Activated CD4-positive, alpha-beta T cell treated with anti-CD3 and anti-CD28 coated beads, Interleukin-2, amount 10 ng/mL, durations not matched to agents 7 days and 5 days (primary cell): ENCODE data around the gene IZUMO4. TPM values are rescaled to one million over a fixed set of nuclear protein-coding genes. Genes with fewer than 3 reads are reported as not detected.
"Not testable (repeated sequence)": the region's sequence is repeated elsewhere in the genome, so short reads cannot be mapped to it uniquely, and the experiment has no call there.

ENCODE experiments used
- CTCF ChIA-PET: fragments of 350-600 bp; sonication (Branson Sonifier 250); formaldehyde crosslinking; loops from one replicate; lab custom pipeline; 2021; ENCODE audit warnings: antibody characterized with exemption; lab: Charles Lee
- POLR2A ChIA-PET: fragments of 350-600 bp; sonication (Branson Sonifier 250); formaldehyde crosslinking; loops from one replicate; lab custom pipeline; 2021; ENCODE audit warnings: antibody characterized with exemption; lab: Charles Lee
- DNase-seq: peaks from one replicate; pipeline ENCODE4 v3.0.0-alpha.2; 2020
- H3K27ac Mint-ChIP-seq: one replicate; pipeline ENCODE4 v1.8.0; 2021; ENCODE audit warnings: mild to moderate bottlenecking, moderate library complexity, mixed read lengths
- H3K27me3 Mint-ChIP-seq: one replicate; pipeline ENCODE4 v1.8.0; 2021; ENCODE audit warnings: mixed read lengths
- H3K36me3 Mint-ChIP-seq: one replicate; pipeline ENCODE4 v1.8.0; 2021; ENCODE audit warnings: low read depth, mixed read lengths
- H3K4me1 Mint-ChIP-seq: one replicate; pipeline ENCODE4 v1.8.0; 2021; ENCODE audit warnings: mixed read lengths
- H3K4me3 Mint-ChIP-seq: one replicate; pipeline ENCODE4 v1.8.0; 2021; ENCODE audit warnings: mild to moderate bottlenecking, moderate library complexity, mixed read lengths
- H3K9me3 Mint-ChIP-seq: one replicate; pipeline ENCODE4 v1.8.0; 2021; ENCODE audit warnings: mixed read lengths
- total RNA-seq, 2 experiments: library from RNA; stranded (reverse); gene quantifications; one replicate each; pipeline ENCODE4 v1.2.3, GENCODE V29; 2021

Gene IZUMO4
- total RNA-seq, 2 experiments from 2014 or later, result 7.5 to 9.9 TPM

- DNase-seq, result no peak
- no peaks in the 10 kb centered on the region for H3K27me3 Mint-ChIP-seq
- CTCF ChIA-PET, result no interaction called here
Measured at GRCh38 chr19:2129486-2129885, 32.8 kb downstream of the IZUMO4 start.

GRCh38 chr19:2129892-2130770 is 33.4 kb downstream of the IZUMO4 start:
- H3K4me3 Mint-ChIP-seq, result no peak overlapping the region
- H3K9me3 Mint-ChIP-seq, result no peaks in the 10 kb centered on the region
- peaks cover 24% of the 10 kb centered on the region for H3K36me3 Mint-ChIP-seq
- H3K4me1 Mint-ChIP-seq, result no peaks in the 10 kb centered on the region
- H3K27ac Mint-ChIP-seq, result no peak overlapping the region
- POLR2A ChIA-PET, result no interaction called here
- no peaks in the 10 kb centered on the region for H3K27me3 Mint-ChIP-seq
- DNase-seq, result no peak
- CTCF ChIA-PET, result no interaction called here

More at GRCh38 chr19:2129486-2129885, 32.8 kb downstream of the IZUMO4 start:
- POLR2A ChIA-PET, result no interaction called here
- Mint-ChIP-seq H3K36me3 (peaks cover 24% of the 10 kb centered on the region), H3K9me3 (no peaks in the 10 kb centered on the region), H3K4me3 (no peak overlapping the region), H3K4me1 (no peaks in the 10 kb centered on the region), H3K27ac (no peak overlapping the region)

- H3K4me3 Mint-ChIP-seq, H3K4me1 Mint-ChIP-seq, H3K9me3 Mint-ChIP-seq, H3K27me3 Mint-ChIP-seq, DNase-seq, POLR2A ChIA-PET, H3K27ac Mint-ChIP-seq: not testable (repeated sequence)
- CTCF ChIA-PET, result interaction anchor here (0.6 to 0.9 kb wide), 2 partner anchors 25 to 346 kb away, joined by 3 read pairs; no protein-coding TSS in a partner anchor
- H3K36me3 Mint-ChIP-seq, result peaks cover 26% of the 10 kb centered on the region
Measured at GRCh38 chr19:2131012-2131975, 34.6 kb downstream of the IZUMO4 start.

GRCh38 chr19:2132191-2132590 is 35.5 kb downstream of the IZUMO4 start:
- no peak for DNase-seq
- ChIA-PET CTCF (interaction anchor here (0.6 to 0.9 kb wide), 2 partner anchors 24 to 345 kb away, joined by 3 read pairs; no protein-coding TSS in a partner anchor), POLR2A (no interaction called here)
- H3K9me3 Mint-ChIP-seq, result no peaks in the 10 kb centered on the region
- no peaks in the 10 kb centered on the region for H3K4me1 Mint-ChIP-seq
- peaks cover 26% of the 10 kb centered on the region for H3K36me3 Mint-ChIP-seq
- H3K27ac Mint-ChIP-seq, result no peak overlapping the region
- no peaks in the 10 kb centered on the region for H3K27me3 Mint-ChIP-seq
- no peak overlapping the region for H3K4me3 Mint-ChIP-seq

GRCh38 chr19:2132731-2133490 is 36.2 kb downstream of the IZUMO4 start:
- Mint-ChIP-seq H3K27me3 (no peaks in the 10 kb centered on the region), H3K4me3 (no peak overlapping the region), H3K4me1 (no peaks in the 10 kb centered on the region), H3K9me3 (no peaks in the 10 kb centered on the region), H3K36me3 (peaks cover 26% of the 10 kb centered on the region), H3K27ac (no peak overlapping the region)
- CTCF ChIA-PET, result interaction anchor here (0.6 to 0.9 kb wide), 5 partner anchors 15 to 344 kb away, joined by 3 to 6 read pairs (median 4); no protein-coding TSS in a partner anchor
- no peak for DNase-seq
- POLR2A ChIA-PET, result no interaction called here

- Mint-ChIP-seq H3K9me3 (no peaks in the 10 kb centered on the region), H3K4me1 (no peaks in the 10 kb centered on the region), H3K4me3 (no peak overlapping the region), H3K36me3 (peaks cover 27% of the 10 kb centered on the region), H3K27me3 (no peaks in the 10 kb centered on the region), H3K27ac (no peak overlapping the region)
- no peak for DNase-seq
- POLR2A ChIA-PET, result no interaction called here
- CTCF ChIA-PET, result interaction anchor here (1.5 kb wide), 1 partner anchor 15 kb away, joined by 3 read pairs; no protein-coding TSS in a partner anchor
Measured at GRCh38 chr19:2135474-2136402, 39.0 kb downstream of the IZUMO4 start.

GRCh38 chr19:2136796-2137195 is 40.1 kb downstream of the IZUMO4 start:
- ChIA-PET CTCF (interaction anchor here (1.2 kb wide), 1 partner anchor 67 kb away, joined by 3 read pairs; no protein-coding TSS in a partner anchor), POLR2A (no interaction called here)
- Mint-ChIP-seq H3K9me3 (no peaks in the 10 kb centered on the region), H3K27me3 (no peaks in the 10 kb centered on the region), H3K27ac (no peak overlapping the region), H3K36me3 (peaks cover 22% of the 10 kb centered on the region), H3K4me3 (no peak overlapping the region), H3K4me1 (no peaks in the 10 kb centered on the region)
- DNase-seq, result no peak

GRCh38 chr19:2138061-2138728 is 41.5 kb downstream of the IZUMO4 start:
- no peak for DNase-seq
- H3K27me3 Mint-ChIP-seq, result no peaks in the 10 kb centered on the region
- no peak overlapping the region for H3K27ac Mint-ChIP-seq
- no peaks in the 10 kb centered on the region for H3K9me3 Mint-ChIP-seq
- H3K4me1 Mint-ChIP-seq, result no peaks in the 10 kb centered on the region
- no peak overlapping the region for H3K4me3 Mint-ChIP-seq
- H3K36me3 Mint-ChIP-seq, result peaks cover 10% of the 10 kb centered on the region
- ChIA-PET CTCF (interaction anchor here (1.2 kb wide), 1 partner anchor 68 kb away, joined by 3 read pairs; no protein-coding TSS in a partner anchor), POLR2A (no interaction called here)

GRCh38 chr19:2139385-2140137 is 42.8 kb downstream of the IZUMO4 start:
- Mint-ChIP-seq H3K9me3 (no peaks in the 10 kb centered on the region), H3K36me3 (peaks cover 8% of the 10 kb centered on the region), H3K4me3 (no peak overlapping the region), H3K27me3 (no peaks in the 10 kb centered on the region), H3K27ac (no peak overlapping the region), H3K4me1 (peaks cover under 1% of the 10 kb centered on the region)
- no peak for DNase-seq
- ChIA-PET POLR2A (no interaction called here), CTCF (no interaction called here)

GRCh38 chr19:2140138-2140569 is 43.4 kb downstream of the IZUMO4 start:
- no peak for DNase-seq
- no peak overlapping the region for H3K4me3 Mint-ChIP-seq
- no peaks in the 10 kb centered on the region for H3K9me3 Mint-ChIP-seq
- CTCF ChIA-PET, result no interaction called here
- H3K27ac Mint-ChIP-seq, result no peak overlapping the region
- peaks cover 5% of the 10 kb centered on the region for H3K4me1 Mint-ChIP-seq
- H3K36me3 Mint-ChIP-seq, result peaks cover 8% of the 10 kb centered on the region
- no peaks in the 10 kb centered on the region for H3K27me3 Mint-ChIP-seq
- POLR2A ChIA-PET, result no interaction called here
